Gastrocnemius medialis (tissue), 4 donors: ENCODE results near the gene MRPL33.

Experiments used
- POLR2A ChIP-seq, 2 donors: fragments of 450-650 bp; IDR thresholded peaks; one replicate each; pipeline ENCODE4 v1.6.1; 2017; ENCODE audit warnings: antibody characterized with exemption in 2 of 2, mild to moderate bottlenecking in 2 of 2, moderate library complexity in 2 of 2
- TF ChIP-seq, protein P1 (sequence below), 5 experiments: fragments of 450-650 bp in 3 of 5; fragments of 200-600 bp in 2 of 5; sonication (generic) in 2 of 5; IDR thresholded peaks in 4 of 5; conservative IDR thresholded peaks in 1 of 5; 1 replicate in 4 of 5; 2 replicates in 1 of 5; pipeline ENCODE4 v1.5.1; 2016 to 2019; ENCODE audit warnings: antibody characterized with exemption in 5 of 5, mild to moderate bottlenecking in 3 of 5, moderate library complexity in 3 of 5

- TF ChIP-seq POLR2A (IDR thresholded peaks at IDR 0.05): peak; percentile 47 to 53
- TF ChIP-seq, protein P1, sequence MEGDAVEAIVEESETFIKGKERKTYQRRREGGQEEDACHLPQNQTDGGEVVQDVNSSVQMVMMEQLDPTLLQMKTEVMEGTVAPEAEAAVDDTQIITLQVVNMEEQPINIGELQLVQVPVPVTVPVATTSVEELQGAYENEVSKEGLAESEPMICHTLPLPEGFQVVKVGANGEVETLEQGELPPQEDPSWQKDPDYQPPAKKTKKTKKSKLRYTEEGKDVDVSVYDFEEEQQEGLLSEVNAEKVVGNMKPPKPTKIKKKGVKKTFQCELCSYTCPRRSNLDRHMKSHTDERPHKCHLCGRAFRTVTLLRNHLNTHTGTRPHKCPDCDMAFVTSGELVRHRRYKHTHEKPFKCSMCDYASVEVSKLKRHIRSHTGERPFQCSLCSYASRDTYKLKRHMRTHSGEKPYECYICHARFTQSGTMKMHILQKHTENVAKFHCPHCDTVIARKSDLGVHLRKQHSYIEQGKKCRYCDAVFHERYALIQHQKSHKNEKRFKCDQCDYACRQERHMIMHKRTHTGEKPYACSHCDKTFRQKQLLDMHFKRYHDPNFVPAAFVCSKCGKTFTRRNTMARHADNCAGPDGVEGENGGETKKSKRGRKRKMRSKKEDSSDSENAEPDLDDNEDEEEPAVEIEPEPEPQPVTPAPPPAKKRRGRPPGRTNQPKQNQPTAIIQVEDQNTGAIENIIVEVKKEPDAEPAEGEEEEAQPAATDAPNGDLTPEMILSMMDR (IDR thresholded peaks at IDR 0.05 in 4 of 5, conservative IDR thresholded peaks at IDR 0.05 in 1 of 5): no peak
These were observed 25.6 kb downstream of the MRPL33 start for GRCh38 chr2:27796791-27797765.
